Mesendoderm (in vitro differentiated cells): ENCODE results near the gene SLC7A4.
A peak's percentile ranks its signal among the peaks of the same experiment; 100 is the strongest.
"Not testable (repeated sequence)": the region's sequence is repeated elsewhere in the genome, so short reads cannot be mapped to it uniquely, and the experiment has no call there.

Experiments
- DNase-seq: peaks from one replicate; pipeline ENCODE4 v3.0.0; 2013
- H2AK5ac ChIP-seq: 2 replicates; pipeline ENCODE4 v1.6.1; 2013; ENCODE audit warnings: low read length, inconsistent platforms
- H2BK120ac ChIP-seq: 2 replicates; pipeline ENCODE4 v1.6.1; 2013; ENCODE audit warnings: low read depth, mild to moderate bottlenecking, low read length, moderate library complexity, mixed read lengths
- H2BK15ac ChIP-seq: replicated peaks from 2 replicates; pipeline ENCODE4 v1.6.1; 2013; ENCODE audit warnings: low read depth, mild to moderate bottlenecking, moderate library complexity
- H2BK5ac ChIP-seq: 2 replicates; pipeline ENCODE4 v1.6.1; 2013; ENCODE audit warnings: low read length, inconsistent platforms
- H3K18ac ChIP-seq: 2 replicates; pipeline ENCODE4 v1.6.1; 2013; ENCODE audit warnings: mild to moderate bottlenecking, low read length, mixed read lengths
- H3K23ac ChIP-seq: one replicate; pipeline ENCODE4 v1.6.1; 2013; ENCODE audit warnings: low read length
- H3K27ac ChIP-seq: 2 replicates; pipeline ENCODE4 v1.5.1; 2013; ENCODE audit warnings: low read depth, mild to moderate bottlenecking, inconsistent platforms, low read length, moderate library complexity
- H3K27me3 ChIP-seq: 2 replicates; pipeline ENCODE4 v1.6.1; 2013; ENCODE audit warnings: low read length, control low read depth, mild to moderate bottlenecking, inconsistent platforms; ENCODE audit not compliant: insufficient read depth, poor library complexity
- H3K36me3 ChIP-seq: 2 replicates; pipeline ENCODE4 v1.6.1; 2013; ENCODE audit warnings: low read length, inconsistent platforms; ENCODE audit not compliant: control insufficient read depth, insufficient read depth
- H3K4ac ChIP-seq: one replicate; pipeline ENCODE4 v1.6.1; 2013; ENCODE audit warnings: low read depth, mild to moderate bottlenecking, low read length, moderate library complexity
- H3K4me1 ChIP-seq: 2 replicates; pipeline ENCODE4 v1.6.1; 2013; ENCODE audit warnings: low read depth, low read length, inconsistent platforms; ENCODE audit not compliant: control insufficient read depth
- H3K4me2 ChIP-seq: 2 replicates; pipeline ENCODE4 v1.6.1; 2013; ENCODE audit warnings: low read length
- H3K4me3 ChIP-seq: 2 replicates; pipeline ENCODE4 v1.5.1; 2013; ENCODE audit warnings: mild to moderate bottlenecking, low read length
- H3K56ac ChIP-seq: one replicate; pipeline ENCODE4 v1.6.1; 2013; ENCODE audit warnings: low read length
- H3K79me1 ChIP-seq: 2 replicates; pipeline ENCODE4 v1.6.1; 2013; ENCODE audit warnings: low read length, inconsistent platforms
- H3K79me2 ChIP-seq: 2 replicates; pipeline ENCODE4 v1.6.1; 2013; ENCODE audit warnings: mild to moderate bottlenecking, low read length; ENCODE audit not compliant: control insufficient read depth, insufficient read depth
- H3K9ac ChIP-seq: 2 replicates; pipeline ENCODE4 v1.6.1; 2013; ENCODE audit warnings: low read length, inconsistent platforms
- H4K5ac ChIP-seq: one replicate; pipeline ENCODE4 v1.6.1; 2013; ENCODE audit warnings: low read length
- H4K8ac ChIP-seq: one replicate; pipeline ENCODE4 v1.6.1; 2013; ENCODE audit warnings: low read depth, mild to moderate bottlenecking, control low read depth, low read length, moderate library complexity
- WGBS: extraction: QIAGEN DNeasy Blood & Tissue Kit; methylation state at CpG from one replicate; pipeline ENCODE4 v1.1.7; 2013; ENCODE audit warnings: low lambda C conversion rate, missing lambda C conversion rate; ENCODE audit not compliant: insufficient coverage; ENCODE audit errors: extremely low coverage; 5-methylcytosine and 5-hydroxymethylcytosine counted together

The SLC7A4 gene

GRCh38 chr22:21009208-21009607 is 23.2 kb downstream of the SLC7A4 start:
- not testable (repeated sequence) for H2AK5ac ChIP-seq, H3K4me2 ChIP-seq, H3K27ac ChIP-seq, H2BK15ac ChIP-seq, H4K8ac ChIP-seq, H3K79me1 ChIP-seq, H3K4me3 ChIP-seq, H3K4ac ChIP-seq, H3K79me2 ChIP-seq, H3K18ac ChIP-seq, H3K4me1 ChIP-seq, H3K27me3 ChIP-seq, H2BK120ac ChIP-seq, H3K36me3 ChIP-seq, H3K56ac ChIP-seq, DNase-seq, H2BK5ac ChIP-seq, H3K23ac ChIP-seq, H4K5ac ChIP-seq, H3K9ac ChIP-seq
- no CpG with 5 or more reads among the region's 13 CpGs for WGBS

GRCh38 chr22:21003782-21004181 is 28.6 kb downstream of the SLC7A4 start:
- Histone ChIP-seq H3K4me1 (no peaks in the 10 kb centered on the region), H2AK5ac (no peak overlapping the region), H3K9ac (no peak overlapping the region), H2BK120ac (no peak overlapping the region), H3K27me3 (no peaks in the 10 kb centered on the region), H3K4me2 (no peak overlapping the region), H3K79me1 (peaks cover 5% of the 10 kb centered on the region), H3K79me2 (peaks cover 2% of the 10 kb centered on the region), H3K18ac (no peak overlapping the region), H3K4me3 (no peak overlapping the region), H2BK5ac (no peak overlapping the region), H4K8ac (no peak overlapping the region), H3K36me3 (no peaks in the 10 kb centered on the region), H2BK15ac (no peak overlapping the region), H3K4ac (no peak overlapping the region), H3K56ac (no peak overlapping the region), H3K23ac (no peak overlapping the region), H3K27ac (no peak overlapping the region), H4K5ac (no peak overlapping the region)
- DNase-seq = no peak
- WGBS = no CpG with 5 or more reads among the region's 4 CpGs

- H3K4me3 ChIP-seq = peak within 1 kb of the TSS; percentile 79
- no CpG with 5 or more reads among the region's 83 CpGs for WGBS
These were observed 30.6 kb downstream of the SLC7A4 start, which contains the start of gene THAP7 for GRCh38 chr22:21001601-21002325. THAP7 (minus strand) TSS chr22:21002118; CDS start chr22:21001911, 207 bp downstream.

GRCh38 chr22:21000987-21001600 is 31.3 kb downstream of the SLC7A4 start:
- peak overlapping the region; percentile 72 for H3K4me3 ChIP-seq
- peaks cover 2% of the 10 kb centered on the region for H3K79me2 ChIP-seq
- WGBS = no CpG with 5 or more reads among the region's 26 CpGs
- no peak overlapping the region for H4K5ac ChIP-seq
- peak overlapping the region; percentile 96 for H3K56ac ChIP-seq
- H3K27me3 ChIP-seq = no peaks in the 10 kb centered on the region
- no peaks in the 10 kb centered on the region for H3K4me1 ChIP-seq
- H3K4me2 ChIP-seq = peak overlapping the region; percentile 68
- peak overlapping the region; percentile 46 for H3K4ac ChIP-seq
- peaks cover 5% of the 10 kb centered on the region for H3K79me1 ChIP-seq
- H3K18ac ChIP-seq = peak overlapping the region; percentile 4
- DNase-seq = no peak
- no peak overlapping the region for H2AK5ac ChIP-seq
- H3K36me3 ChIP-seq = no peaks in the 10 kb centered on the region
- no peak overlapping the region for H2BK120ac ChIP-seq
- peak overlapping the region; percentile 76 for H3K23ac ChIP-seq
- H4K8ac ChIP-seq = no peak overlapping the region
- H3K27ac ChIP-seq = peak overlapping the region; percentile 97
- H3K9ac ChIP-seq = peak overlapping the region; percentile 91
- no peak overlapping the region for H2BK15ac ChIP-seq
- H2BK5ac ChIP-seq = no peak overlapping the region

More at GRCh38 chr22:21001601-21002325, 30.6 kb downstream of the SLC7A4 start, which contains the start of gene THAP7:
- no peaks in the 10 kb centered on the region for H3K4me1 ChIP-seq
- peak; percentile 97 for DNase-seq
- peak within 1 kb of the TSS; percentile 97 for H3K27ac ChIP-seq
- peak within 1 kb of the TSS; percentile 63 for H2BK5ac ChIP-seq
- H3K36me3 ChIP-seq = no peaks in the 10 kb centered on the region
- no peak within 1 kb of the TSS for H2BK120ac ChIP-seq
- peak within 1 kb of the TSS; percentile 91 for H3K9ac ChIP-seq
- H4K8ac ChIP-seq = no peak within 1 kb of the TSS
- peak within 1 kb of the TSS; percentile 98 for H3K4ac ChIP-seq
- peak within 1 kb of the TSS; percentile 76 for H2AK5ac ChIP-seq
- no peak within 1 kb of the TSS for H4K5ac ChIP-seq
- H3K4me2 ChIP-seq = peak within 1 kb of the TSS; percentile 94
- peaks cover 5% of the 10 kb centered on the region for H3K79me1 ChIP-seq
- H3K79me2 ChIP-seq = peaks cover 2% of the 10 kb centered on the region
- no peaks in the 10 kb centered on the region for H3K27me3 ChIP-seq
- H3K56ac ChIP-seq = peak within 1 kb of the TSS; percentile 96
- H2BK15ac ChIP-seq = no peak within 1 kb of the TSS
- H3K23ac ChIP-seq = peak within 1 kb of the TSS; percentile 76
- peak within 1 kb of the TSS; percentile 76 for H3K18ac ChIP-seq

GRCh38 chr22:21000207-21000986 is 32.0 kb downstream of the SLC7A4 start:
- no peaks in the 10 kb centered on the region for H3K4me1 ChIP-seq
- H4K5ac ChIP-seq = no peak overlapping the region
- no peak overlapping the region for H3K23ac ChIP-seq
- H3K27ac ChIP-seq = no peak overlapping the region
- H3K4me3 ChIP-seq = no peak overlapping the region
- H3K4ac ChIP-seq = peak overlapping the region; percentile 46
- H3K79me1 ChIP-seq = peaks cover 5% of the 10 kb centered on the region
- H3K4me2 ChIP-seq = peak overlapping the region; percentile 68
- H3K27me3 ChIP-seq = no peaks in the 10 kb centered on the region
- no peak overlapping the region for H2BK15ac ChIP-seq
- no peak for DNase-seq
- peak overlapping the region; percentile 96 for H3K56ac ChIP-seq
- H2BK120ac ChIP-seq = no peak overlapping the region
- no CpG with 5 or more reads among the region's 22 CpGs for WGBS
- no peaks in the 10 kb centered on the region for H3K36me3 ChIP-seq
- H2BK5ac ChIP-seq = no peak overlapping the region
- H3K18ac ChIP-seq = no peak overlapping the region
- H3K9ac ChIP-seq = peak overlapping the region; percentile 91
- peaks cover 2% of the 10 kb centered on the region for H3K79me2 ChIP-seq
- H2AK5ac ChIP-seq = no peak overlapping the region
- no peak overlapping the region for H4K8ac ChIP-seq
